Measurements from ENCODE around the gene DCTN1.
"Not testable (repeated sequence)": the region's sequence is repeated elsewhere in the genome, so short reads cannot be mapped to it uniquely, and the experiment has no call there.

DCTN1 gene

DNA sequence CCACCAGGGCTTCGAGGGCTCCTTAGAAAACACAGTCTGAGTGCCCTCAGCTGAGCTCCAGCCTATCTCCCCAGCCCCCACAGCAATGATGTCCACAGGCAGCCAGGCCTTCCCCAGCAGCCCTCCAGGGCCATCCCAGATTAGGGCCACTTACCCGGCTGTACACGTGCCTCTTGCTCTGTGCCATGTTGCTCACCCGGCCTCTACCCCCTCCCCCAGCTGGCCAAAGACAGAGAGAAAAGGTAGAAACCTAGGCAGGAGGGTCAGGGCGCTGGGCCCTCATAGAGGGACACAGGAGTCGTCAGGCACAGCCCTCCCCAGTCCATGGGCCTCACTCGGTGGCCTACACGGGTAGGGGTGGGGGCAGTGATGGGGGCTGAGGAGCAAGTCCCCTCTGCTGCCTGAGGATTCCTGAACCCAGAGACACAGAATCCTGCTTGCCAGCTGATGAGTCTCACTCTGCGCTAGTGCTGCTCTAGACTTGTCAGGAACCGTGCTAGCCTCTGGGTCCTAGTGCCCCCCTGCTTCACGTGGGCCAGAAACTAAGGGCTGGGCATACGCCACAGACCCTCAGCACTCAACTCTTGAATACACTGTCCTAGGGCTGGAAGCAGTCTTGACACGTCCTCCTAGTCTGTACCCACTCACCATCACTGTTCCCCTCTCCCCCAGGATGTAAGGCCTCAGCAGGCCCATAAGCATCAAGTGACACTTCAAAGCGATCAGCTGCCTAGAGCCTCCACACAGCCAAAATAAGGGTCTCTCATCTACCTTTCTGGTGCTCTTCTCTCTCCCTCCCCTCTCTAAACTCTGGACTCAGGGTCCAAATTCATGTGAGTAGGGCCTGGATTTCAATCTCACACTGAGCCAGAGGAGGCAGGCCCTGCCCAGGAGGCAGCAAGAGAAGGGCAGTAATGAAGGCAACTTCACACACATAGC lies at the start of gene DCTN1:
Gene DCTN1 (minus strand): TSS at position 461 of the 939 bp plus-strand sequence. CDS start 274 bp downstream, at position 187.
- peak; percentile 14 for DNase-seq

DNA sequence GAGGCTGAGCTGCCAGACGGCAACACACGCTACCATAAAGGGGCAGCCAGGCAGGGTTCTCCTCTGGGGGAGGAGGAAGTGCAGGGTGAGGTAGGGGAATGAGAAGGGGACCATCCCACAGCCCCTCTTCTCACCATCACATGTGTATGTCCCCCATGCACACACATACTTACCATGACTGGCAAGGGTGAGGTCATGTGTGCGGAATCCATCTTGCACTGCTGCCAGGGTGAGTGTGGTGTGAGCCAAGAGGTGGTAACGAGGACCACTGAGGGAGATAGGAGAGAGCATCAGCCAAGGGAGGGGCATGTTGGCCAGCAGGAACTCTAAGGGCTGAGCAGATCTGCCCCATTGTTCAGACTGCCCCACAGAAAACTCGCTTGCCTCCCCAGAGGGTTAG lies 48.6 kb upstream of the DCTN1 start:
- no peak for DNase-seq

DNA sequence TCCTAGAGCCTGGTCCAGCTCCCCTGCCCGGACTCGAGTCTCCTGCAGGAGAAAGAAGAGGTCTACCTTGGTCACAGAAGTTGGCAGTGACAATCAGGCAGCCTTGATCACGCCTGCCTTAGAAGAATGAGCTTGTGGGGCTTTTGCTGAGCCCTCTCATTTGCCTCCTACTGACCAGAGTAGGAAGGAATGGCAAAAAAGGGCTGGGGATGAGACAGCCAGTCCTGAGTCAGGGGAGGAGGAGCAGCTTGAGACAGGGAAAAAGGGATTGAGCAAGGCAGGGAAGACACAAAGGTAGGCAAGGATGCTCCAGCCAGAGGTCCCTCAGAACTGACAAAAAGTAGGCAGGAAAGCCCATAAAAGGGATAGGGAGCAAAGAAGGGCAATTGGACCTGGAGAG lies 47.4 kb upstream of the DCTN1 start:
- DNase-seq: no peak

DNA sequence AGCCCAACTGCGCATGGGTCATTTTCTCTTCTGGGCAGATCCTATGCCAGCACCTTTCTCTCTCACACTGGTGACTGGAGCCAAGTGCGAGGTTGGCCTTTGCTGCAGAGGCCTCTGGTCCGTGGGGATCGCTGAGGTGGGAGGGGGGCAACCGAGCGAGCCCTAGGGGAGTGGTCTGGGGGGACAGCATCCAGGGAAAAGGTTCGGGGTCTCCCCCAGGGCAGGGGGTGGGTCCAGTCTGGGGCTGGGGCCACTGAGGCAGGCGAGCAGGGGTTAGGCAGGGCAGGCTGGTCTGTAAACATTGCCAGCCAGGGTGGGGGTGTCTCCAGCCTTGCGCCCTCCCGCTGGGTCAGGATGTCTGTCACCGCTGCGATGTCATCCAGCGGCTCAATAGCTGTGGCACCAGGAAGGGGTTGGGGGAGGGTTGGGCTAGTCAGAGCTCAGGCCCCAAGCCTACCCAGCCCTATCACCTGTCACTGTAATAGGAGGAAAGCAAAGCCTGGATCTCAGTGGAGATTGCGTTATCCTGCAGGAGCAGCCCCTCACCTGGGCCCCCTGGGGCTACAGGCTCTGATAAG lies 46.2 kb upstream of the DCTN1 start:
- DNase-seq: no peak

DNA sequence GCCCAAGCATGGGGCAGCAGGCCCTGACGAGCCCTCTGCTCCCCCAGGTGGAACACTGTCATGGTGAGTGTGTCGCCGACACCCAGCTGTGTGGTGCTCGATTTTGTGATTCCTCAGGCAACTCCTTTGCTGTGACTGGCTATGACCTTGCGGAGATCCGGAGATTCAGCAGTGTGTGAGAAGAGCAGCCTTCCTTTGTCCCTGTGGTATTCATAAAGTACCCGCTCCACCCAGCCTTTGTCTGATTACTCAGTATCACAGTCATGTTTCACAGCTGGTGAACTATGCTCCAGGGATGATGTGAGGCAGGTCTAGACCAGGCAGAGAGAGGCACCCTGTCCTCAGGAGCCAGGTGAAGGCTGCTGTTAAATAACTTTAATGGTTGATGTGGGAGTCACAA lies 45.4 kb upstream of the DCTN1 start:
- no peak for DNase-seq

DNA sequence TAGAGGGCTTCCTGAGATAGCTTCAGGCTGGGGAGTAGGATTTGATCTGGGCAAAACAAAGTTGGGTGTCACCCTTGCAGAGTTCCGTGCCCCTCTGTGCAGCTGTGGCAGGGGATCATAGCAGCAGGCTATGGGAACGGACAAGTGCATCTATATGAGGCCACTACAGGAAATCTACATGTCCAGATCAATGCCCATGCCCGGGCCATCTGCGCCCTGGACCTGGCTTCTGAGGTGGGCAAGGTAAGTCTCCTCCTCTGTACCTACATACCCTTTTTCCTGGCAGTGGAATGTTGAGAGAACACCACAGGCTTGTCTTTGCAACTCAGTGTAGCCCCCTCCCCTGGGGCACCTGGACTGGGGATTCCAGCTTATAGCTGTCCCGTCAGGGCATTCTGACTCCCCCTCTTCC lies 44.9 kb upstream of the DCTN1 start:
- DNase-seq: no peak

DNA sequence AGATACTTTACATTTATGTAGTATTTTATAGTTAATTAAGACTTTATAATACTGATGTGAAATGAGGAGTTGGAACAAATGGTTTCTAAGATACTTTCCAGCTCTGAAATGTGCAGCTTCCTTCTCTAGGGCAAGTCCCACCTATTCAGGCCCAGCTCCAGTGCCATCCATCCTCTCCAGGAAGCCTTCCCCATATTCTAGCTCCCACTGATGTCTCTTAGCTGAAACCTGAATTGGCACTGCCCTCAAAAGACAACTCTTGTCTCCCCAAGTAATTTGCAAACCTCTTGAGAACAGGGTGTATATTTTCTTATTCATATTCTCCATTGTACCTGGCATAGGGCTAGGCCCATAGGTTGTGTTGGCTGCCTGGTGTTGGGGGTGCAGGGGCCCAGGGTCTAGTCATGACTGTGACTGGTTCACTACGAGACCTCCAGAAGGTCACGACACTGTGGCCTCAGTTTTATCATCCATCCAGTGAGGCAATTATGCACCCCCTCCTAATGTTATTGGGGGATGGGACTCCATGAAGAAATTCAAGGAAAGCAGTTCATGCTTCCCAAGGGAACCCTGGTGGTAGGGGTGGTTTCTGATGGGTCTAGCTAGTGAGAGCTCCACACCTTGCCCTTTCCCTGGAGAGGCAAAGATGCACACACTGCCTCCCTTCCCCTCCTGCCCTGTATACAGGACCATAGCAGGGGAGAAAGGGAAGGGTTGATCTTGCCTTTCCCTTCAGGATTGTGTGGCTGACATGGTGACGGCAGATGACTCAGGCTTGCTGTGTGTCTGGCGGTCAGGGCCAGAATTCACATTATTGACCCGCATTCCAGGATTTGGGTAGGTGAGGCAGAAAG lies 44.3 kb upstream of the DCTN1 start:
- no peak for DNase-seq

DNA sequence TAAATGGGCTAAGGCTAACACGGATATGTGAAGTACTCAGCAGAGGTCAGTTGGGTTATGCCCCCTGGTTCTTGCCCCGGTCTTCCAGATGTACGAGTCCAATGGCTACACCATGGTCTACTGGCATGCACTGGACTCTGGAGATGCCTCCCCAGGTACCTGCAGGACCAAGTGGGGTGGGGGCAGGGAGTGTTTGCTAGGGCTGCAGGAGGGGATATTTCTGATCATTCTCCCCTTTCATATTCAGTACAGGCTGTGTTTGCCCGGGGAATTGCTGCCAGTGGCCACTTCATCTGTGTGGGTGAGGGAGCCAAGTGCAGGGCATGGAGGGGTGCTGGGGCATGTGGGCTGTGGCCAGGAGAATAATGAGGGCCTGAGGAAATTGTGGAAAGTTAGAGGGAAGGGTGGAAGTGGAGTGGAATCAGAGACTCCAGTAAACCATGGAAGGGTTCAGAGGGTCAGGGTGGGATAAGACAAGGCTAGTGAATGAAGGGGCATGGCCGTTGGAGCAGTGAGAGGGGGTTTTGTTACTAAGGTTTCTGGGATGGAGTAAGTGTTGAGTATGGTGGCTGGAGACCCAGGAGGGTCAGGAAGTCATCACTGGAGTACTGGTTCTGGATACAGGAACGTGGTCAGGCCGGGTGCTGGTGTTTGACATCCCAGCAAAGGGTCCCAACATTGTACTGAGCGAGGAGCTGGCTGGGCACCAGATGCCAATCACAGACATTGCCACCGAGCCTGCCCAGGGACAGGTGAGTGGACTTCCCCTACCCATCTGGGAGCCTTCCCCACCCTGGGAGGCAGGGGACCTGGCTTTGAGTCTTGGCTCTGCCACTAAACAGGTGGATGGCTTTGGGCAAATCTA lies 43.4 kb upstream of the DCTN1 start:
- no peak for DNase-seq

DNA sequence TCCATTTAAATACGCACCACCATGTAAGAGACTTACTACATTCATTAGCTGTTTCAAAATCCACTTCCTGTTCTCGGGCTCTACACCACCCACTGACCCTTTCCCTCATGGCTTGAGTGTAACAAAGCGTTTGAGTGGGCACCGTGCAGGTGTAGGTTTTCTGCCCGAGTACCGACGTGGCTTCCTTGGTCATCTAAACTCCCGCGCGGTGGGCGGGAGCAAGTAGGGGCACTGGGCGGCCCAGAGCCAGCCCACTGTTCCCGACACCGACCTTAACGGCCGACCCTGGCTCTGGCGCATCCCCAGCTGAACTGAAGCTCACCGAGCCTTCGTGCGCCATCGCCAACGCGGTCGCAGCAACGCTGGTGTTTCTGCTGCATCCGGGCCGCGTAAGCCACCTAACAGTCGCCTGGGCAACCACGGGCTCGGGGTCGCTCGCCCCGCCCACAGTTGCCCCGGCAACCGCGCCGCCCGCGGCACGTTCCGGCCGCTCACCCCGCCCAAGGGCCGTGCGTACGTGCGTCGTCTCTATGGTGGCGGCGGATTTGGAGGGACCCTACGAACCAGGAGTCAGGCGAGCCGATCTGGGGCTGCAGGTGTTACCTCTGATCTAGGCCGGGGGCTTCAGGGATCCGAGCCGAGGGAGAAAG lies 41.2 kb upstream of the DCTN1 start, which contains the start of the genes C2orf81 and WDR54:
Gene C2orf81 (minus strand): TSS at position 399 of the 650 bp plus-strand sequence. CDS start 59 bp downstream, at position 340.
Gene WDR54 (plus strand): TSS at position 510 of the 650 bp plus-strand sequence. CDS start 424 bp downstream, outside the sequence.
- DNase-seq: peak; percentile 95

DNA sequence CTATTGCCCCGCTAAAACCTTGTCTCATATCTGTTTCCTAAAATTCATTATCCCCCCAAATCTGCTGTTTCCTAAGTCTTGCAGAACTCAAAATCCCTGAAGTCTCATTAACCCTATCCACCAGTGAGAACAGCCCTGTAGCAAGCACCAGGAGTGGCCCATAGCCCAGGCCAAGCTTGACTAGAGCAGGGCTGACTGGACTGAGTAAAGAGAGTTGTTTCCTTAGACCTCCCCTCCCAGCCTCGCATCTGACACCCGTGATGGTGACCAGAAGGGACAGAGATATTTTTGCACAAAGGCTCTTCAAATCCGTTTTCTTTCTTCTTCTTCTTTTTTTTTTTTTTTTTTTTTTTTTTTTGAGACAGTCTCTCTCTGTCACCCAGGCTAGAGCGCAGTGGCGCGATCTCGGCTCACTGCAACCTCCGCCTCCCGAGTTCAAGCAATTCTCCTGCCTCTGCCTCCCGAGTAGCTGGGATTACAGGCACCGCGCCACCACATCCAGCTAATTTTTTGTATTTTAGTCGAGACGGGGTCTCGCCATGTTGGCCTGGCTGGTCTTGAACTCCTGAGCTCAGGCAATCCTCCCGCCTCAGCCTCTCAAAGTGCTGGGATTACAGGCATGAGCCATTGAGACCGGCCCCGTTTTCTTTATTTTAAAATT lies 40.5 kb upstream of the DCTN1 start:
- not testable (repeated sequence) for DNase-seq

DNA sequence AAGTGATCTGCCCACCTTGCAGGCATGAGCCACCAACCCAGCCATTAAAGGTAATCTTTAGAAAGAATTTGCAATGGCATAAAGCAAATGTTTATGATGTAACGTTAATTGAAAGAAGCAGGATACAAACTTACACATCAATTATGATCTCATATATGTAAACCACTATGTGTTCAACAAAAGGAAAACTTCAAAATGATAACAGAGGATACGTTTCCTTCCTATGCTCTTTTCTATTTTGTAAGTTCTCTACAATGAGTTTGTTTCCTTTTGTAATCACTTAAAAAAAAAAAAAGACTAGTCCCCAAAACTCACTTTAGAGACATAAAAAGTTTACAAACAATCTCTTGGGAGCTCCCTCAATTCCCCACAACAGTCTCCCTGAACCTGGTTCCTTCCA lies 39.9 kb upstream of the DCTN1 start:
- DNase-seq: no peak

DNA sequence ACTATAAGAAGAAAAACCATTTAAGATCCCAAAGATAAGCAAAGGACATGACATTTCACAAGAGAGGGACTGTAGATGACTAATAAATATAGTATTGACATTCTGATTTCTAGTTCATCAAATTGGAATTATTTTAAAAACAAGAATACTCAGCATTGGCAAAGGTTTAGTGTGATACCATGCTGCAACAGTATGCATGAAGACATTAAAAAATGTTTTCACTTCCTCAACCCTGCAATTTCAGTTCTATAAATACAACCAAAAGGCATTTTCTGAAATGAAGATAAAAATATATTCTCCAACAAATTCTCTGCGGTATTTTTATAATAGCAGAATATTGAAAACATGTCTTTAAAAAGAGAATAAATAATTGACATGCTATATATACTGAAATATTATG lies 39.2 kb upstream of the DCTN1 start:
- no peak for DNase-seq

DNA sequence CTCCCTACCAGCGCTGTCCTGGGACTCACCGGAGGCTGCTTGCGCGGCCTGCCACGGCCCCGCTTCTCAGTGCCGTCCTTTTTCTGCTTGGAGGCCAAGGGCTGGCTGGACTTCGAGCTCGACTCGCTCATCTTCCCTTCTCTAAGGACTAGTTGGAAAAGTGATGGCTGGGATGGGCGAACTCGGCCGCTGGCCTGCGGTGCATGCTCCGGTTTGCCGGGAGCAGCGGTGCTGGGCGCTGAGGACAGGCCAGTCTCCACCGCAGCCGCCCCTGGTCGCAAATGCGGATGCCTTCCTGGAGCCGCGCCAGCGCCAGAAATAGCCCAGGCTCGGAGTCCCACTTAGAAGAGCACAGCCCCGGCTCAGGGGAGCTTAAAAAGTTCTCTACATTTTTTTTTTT lies 38.2 kb upstream of the DCTN1 start:
- no peak for DNase-seq

DNA sequence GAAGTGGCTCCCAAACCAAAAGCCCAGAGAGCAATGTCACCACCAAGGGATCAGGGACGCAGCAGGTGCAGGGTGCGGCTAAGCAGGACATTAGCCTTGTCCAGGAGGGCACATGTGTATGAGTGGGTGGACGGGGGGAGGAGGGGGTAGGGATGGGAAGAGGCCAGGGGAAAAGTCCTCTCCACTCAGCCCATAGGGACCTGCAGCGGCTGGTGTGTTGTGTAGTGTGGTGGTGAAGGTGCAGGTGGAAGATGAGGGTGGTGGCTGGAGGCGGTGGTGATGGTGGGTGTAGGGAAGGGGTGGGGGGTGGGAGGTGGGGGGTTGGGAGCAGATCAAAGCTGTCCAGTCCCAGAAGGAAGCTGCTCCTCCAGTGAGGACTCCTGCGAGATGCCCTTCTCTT lies 37.7 kb upstream of the DCTN1 start:
- DNase-seq: no peak

DNA sequence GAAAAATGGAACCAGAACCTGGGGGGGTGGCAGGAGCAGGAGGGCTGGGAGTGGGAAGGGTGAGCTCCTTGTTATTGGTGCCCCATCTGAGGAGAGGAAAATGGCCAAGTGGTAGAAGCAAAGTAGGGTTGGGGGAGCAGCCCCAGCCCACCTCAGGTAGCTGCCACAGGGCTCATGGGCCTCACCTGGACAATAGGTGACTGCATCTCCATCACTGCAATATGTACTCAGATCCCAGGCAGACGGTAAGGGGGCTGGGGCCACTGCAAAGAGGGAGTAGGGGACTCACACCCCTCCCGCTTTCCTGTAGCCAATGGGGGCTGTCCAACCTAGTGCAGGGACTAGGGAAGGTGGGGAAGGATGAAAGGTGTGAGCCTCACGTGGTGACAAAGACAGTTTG lies 37.1 kb upstream of the DCTN1 start:
- DNase-seq: no peak

DNA sequence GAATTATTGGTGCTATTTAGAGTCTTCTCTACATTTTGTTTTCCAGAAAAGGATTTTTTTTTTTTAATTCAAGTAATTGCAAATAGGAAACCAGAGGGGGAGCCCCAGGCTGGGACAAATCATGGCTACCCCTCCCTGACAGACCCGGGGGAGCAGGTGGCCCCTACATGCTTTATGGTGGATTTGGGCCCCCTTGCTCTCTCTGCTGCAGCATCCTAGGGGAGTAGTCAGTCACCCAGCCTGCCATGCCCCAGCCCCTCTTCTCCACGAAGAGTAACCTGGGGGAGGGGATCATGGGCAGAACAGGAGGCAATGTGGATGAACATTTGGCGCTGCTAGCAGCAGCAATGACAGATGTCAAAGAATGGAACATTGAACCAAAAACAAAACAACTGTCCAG lies 36.7 kb upstream of the DCTN1 start:
- DNase-seq: no peak

DNA sequence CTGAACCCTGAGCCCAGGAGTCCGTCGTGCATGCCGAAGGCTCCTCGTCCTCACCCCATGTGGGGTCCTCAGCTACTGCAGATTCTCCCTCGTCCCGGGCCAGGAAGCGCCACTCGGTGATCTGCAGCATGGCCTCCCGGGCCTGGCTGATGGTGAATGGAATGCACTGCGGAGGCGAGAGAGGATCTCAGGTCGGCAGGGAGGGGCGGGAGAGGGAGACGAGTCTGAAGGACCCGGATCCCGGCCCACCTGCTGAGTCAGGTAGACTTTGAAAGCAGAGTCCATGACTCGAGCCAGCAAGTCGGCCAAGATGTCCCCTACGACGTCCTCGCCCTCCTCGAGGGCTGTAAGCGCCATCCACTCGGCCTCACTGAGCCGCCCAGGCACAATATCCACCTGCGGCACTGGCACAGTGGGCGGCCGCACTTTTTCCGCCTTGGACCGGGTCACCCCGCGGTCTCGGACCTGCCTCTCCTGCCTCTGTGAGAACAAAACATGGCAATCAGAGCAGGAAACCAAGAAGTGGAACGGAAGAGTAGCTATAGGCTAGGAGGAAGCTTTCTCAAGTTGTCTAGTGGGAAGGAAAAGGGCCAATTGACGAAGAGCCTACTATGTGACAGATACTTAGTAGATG lies 35.8 kb upstream of the DCTN1 start:
- no peak for DNase-seq

DNA sequence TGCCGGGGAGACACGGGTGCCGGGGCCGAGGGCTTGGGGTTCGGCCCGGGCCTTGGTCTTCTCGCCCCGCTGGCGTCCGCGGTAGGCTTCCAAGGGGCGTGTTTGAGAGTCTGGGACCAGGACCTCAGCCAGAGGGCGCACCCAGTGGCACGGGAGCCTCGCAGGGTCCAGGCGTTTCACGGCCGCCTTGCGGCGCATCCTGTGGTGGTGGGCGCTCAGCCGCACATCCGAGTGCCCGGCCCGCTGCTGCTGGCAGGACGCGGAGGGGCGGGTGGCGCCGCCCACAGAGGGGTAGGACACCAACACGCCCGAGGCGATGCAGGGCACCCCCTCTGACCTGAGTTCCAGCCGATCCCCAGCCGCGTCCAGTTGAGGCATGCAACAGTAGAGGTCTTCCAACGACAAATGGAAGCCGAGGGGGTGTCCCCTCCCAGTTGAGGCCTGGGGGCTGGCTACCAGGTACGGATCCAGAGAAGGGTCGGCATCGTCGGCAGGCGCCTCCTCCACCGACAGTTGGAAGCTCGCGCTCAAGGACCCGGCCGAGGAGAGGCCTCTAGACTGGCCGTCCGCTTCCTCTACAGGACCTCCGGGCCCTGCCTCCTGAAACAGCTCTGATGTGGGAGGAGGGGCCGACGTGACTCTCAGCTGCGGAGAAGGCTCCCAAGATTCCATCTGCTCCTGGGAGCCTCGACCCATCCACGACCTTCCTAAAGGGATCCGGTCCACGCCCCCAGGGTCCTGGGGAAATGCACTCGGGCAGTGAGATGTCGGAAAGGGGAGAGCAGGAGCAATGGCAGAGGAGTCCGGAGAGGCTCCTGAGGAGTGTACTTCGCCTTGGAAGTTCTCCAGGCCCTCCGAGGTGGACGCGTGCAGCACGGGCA lies 35.0 kb upstream of the DCTN1 start:
- DNase-seq: no peak

DNA sequence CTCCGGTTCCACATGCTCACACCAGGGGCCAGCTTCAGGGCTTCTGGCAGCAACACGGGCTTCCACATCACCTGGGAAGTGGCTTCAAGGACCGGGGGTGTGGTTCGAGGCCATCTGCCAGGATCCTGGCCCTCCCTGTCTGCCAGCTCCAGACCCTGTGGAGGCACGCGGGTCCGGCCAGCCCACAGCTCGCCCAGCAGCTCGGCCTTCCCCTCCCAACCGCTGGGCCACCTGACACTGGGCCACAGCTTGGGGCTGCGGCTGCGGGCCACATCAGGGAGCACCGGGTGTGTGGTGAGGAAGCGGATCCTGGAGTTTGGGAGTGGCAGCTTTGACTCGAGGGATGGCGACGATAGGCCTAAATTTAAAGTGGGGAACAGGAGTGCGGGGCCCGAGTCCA lies 34.3 kb upstream of the DCTN1 start:
- DNase-seq: no peak
